ENCODE measurements around the gene MACROD2.

Gene MACROD2

DNA sequence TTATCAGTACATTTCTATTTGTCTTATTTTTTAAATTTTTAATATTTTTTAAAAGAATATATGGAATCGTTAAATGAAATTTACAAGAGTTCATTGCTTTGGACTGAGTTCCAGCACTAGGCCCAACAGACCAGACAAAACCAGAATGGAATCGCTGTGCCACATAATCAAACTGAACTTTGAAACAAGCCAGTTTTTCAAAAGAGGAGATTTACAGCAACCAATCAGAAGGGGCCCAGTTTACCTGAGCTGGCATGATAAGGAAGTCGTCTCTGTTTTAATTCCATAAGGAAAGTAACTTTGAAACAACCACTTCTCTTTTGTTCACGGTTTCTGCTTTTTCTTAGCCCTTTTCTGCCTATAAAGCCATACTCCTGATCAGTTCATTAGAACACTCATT lies 635.7 kb downstream of the MACROD2 start:
- in situ Hi-C loops (cut with MboI; ENCODE audit: low sequenced_read_pairs), result no loop called here

DNA sequence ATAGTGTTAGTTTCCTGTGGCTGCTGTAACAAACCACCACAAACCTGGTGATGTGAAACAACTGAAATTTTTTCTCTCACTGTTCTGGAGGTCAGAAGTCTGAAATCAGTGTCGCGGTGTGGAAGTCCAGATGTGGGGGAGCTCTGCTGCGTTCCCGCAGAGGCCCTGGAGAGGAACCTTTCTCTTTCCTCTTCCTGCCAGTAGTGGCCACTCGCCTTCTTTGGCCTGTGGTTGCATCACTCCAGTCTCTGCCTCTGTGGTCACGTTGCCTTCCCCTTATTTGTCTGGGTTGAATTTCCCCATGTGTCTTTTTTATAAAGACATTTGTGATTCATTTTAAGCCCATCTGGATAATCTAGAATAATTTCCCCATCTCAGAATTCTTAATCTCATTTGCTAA lies 637.6 kb downstream of the MACROD2 start:
- in situ Hi-C loops (cut with MboI; ENCODE audit: low sequenced_read_pairs), result no loop called here

DNA sequence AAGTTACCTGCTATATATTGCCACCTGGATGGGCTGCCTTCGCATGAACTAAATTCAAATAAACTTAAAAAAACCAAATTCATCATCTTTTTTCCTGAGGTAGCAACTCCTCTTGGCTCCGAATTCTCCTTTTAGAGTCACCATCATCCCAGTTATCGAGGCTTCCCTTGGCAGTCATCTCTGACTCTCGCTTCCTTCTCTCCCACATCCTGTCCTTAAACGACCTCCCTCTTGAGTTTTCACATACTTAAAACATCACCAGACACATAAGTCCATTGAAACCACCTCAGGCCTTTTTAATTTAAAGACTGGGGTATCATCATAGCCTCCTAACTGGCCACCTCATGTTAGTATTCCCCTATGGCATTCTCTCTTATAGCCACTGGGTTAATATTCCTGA lies 638.2 kb downstream of the MACROD2 start:
- in situ Hi-C loops (cut with MboI; ENCODE audit: low sequenced_read_pairs), result no loop called here

DNA sequence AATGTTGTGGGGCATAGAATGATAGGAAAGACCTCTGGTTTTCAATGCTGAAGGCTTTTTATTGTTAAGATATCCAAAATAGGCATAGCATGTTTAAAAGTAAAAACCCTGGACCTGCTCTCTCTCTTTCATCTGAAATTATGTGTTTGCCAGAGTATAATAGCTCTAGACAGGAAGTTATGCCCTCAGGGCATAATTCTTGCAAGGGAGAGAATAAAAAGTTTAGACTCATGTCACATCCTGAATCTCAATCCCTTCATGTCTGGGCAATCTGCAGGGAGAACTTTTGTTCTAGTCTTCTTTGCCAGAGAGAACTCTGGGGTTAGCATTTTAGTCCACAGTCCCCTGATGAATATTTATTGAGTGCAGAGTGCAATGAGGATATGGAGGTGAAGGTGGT lies 639.3 kb downstream of the MACROD2 start:
- in situ Hi-C loops (cut with MboI; ENCODE audit: low sequenced_read_pairs), result no loop called here

DNA sequence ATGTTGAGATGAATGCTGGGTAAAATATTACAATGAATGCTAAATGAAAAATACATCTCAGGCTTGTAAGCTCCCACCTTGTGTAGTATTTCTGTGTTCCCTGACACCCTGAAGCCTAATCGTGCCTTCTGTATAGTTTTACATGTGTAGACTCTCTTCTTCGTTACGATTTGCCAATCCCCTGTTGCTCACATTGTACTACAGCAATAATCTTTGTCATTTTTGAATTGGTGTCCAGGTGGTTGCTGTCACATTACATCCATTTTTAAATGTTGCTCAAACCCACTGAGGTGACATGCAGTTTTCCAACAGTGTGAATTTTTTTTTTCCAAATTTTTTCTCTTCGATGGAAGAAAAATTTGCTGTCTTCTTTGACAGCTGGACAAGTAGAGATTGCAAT lies 642.1 kb downstream of the MACROD2 start:
- in situ Hi-C loops (cut with MboI; ENCODE audit: low sequenced_read_pairs), result no loop called here

DNA sequence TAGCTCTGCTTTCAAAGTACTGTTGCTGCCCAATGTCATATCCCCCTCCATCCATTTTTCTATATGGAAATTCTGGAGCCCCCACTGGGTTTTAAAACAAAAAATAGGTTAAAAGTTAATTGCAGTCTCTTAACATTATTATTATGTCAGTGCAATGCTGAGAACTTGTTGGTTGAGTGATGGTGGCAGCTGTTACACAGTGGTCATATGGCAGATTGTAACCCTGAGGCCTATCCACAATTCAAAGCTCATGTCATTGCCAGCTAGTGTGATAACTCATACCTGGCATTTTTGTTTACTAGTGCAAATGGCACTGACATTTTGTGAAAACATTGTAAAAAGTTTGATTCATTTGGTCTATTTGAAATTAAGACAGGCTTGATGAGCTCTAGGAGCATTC lies 647.8 kb downstream of the MACROD2 start:
- in situ Hi-C loops (cut with MboI; ENCODE audit: low sequenced_read_pairs), result no loop called here

DNA sequence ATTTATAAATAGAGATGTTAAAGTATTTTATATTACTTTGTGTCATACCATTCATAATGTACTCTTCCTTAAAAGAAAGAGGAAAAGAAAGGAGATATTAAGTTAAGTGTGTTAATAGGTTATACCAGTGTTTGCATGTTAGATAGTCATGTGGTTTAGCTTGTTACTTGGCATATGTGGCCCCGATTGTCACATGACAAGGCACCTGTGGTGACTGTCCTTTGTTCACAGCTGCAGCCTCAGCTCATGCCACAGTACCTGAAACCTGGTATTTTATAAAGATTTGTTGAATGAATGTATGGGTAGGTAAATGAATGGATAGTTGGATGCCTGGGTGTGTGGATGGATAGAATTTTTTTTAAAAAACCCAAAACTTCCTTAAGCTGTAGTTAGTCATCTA lies 648.2 kb downstream of the MACROD2 start:
- in situ Hi-C loops (cut with MboI; ENCODE audit: low sequenced_read_pairs), result no loop called here

DNA sequence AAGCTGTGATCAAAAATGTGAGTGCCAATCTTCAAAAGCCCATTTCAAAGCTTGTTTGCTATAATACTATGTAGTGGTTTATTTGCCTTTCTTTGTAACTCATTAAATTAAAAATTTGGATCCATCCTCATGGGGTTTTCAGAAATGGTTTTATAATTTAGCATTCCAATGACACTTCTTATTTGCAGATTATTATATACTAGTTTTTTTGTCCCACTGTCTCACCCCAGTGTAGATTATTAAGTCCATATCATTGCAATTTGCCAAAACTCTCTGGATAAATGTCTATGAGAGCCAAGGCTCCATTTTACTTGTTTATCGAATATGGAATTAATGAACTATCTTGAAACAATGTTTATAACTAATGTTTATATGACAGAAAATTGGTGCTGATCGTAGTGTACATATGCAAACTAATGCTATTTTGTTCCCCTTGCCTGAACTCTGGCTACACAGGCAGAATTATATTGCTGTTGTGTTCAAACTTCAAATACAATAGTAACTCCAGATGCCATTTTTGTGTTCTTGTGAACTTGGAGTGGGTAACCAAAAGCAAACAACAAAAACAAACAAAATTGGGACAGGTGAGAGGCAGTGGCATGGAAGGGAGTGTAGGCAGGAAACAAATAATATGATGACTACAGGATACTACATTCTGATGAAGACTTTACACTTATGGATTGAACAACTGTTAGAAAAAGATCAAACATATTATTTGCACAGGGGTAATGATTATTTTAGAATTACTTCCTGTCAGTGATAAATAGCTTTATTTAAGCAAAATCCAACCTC lies 649.2 kb downstream of the MACROD2 start:
- in situ Hi-C loops (cut with MboI; ENCODE audit: low sequenced_read_pairs), result no loop called here

DNA sequence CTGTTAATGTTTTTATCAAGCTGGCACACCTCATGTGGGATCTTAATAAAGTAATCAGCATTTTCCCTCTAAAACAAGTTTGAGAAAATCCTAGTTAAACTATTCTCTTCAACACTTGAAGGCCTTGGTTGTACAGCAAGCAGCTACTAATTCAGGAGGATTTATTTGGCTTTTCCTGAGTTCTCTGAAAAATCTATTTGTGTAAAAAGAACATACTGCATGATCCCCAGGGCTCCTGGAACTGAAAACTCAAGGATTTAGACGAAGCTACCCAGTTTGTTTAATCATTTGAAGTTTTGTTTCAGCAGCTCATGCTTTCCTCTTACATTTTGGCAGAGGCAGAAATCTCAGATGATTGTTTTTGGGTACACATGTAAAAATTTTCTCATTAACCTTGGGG lies 651.7 kb downstream of the MACROD2 start:
- in situ Hi-C loops (cut with MboI; ENCODE audit: low sequenced_read_pairs), result no loop called here

DNA sequence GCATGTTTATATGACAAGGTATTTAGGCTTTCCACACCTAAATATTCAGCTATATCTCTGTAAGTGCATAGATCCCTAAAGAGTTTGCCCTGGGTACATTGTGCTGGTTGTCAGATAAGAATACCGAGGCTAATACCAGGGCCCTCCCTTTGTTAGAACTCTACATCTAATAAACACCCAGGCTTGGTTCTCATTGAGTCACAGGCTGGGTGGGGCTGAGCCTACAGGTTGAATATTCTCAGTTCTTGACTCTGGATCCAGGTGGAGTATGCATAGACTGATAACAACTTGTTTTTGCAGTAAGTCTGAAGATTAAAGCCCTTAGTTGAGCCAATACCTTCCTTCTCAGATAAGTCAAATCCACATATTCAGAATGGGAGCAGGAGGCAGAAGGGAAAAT lies 654.3 kb downstream of the MACROD2 start:
- in situ Hi-C loops (cut with MboI; ENCODE audit: low sequenced_read_pairs), result no loop called here

DNA sequence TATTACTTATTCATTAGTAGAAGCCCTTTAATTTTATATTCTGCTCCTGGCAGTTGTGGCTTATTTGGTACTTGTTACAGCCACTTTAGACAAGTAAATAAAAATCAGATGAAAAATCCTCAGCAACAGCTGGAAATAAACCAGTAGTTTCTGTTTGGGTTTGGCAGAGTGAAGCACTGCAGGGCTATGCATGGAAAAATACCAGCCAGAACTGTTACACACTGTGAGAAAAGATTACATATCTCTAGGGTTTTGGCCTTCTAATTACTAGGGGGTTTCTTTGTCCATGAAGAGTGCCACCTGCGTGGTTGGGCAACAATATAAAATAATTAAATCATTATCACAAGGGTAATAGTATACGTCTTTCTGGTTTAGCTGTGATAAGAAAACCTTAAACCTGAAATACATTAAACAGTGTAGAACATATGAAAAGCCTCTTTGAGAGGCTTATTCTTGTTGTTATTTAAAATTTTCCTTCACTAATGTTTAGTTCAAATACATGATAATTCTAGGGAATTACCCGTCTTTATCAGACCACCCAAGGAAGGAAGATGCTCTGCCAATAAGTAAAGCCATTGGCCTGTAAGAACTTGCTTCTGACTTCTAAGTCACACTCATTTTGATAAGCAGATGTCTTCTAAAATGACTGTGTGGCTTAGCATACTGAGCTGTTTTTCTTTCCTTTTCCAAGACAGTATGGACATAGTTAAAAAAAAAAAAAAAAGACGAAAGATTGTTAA lies 662.1 kb downstream of the MACROD2 start:
- in situ Hi-C loops (cut with MboI; ENCODE audit: low sequenced_read_pairs), result no loop called here

DNA sequence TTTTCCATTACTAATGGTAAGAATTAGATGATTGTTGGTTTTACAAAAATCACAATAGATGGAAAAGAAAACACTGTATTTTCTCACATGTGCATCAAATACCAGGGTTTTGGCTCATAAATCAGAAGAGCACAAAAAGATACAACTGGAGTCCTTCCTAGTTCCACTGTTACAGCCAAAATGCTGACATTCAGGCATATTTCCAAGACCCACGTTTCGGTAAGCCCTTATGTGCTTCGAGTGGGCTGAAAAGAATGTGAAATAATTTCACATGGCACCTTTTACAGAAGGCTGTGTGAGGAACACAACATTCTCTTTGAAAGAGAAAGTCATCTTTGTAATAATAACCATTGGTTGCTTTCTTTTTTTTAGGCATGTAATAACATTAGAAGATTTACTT lies 668.8 kb downstream of the MACROD2 start:
- in situ Hi-C loops (cut with MboI; ENCODE audit: low sequenced_read_pairs), result no loop called here

DNA sequence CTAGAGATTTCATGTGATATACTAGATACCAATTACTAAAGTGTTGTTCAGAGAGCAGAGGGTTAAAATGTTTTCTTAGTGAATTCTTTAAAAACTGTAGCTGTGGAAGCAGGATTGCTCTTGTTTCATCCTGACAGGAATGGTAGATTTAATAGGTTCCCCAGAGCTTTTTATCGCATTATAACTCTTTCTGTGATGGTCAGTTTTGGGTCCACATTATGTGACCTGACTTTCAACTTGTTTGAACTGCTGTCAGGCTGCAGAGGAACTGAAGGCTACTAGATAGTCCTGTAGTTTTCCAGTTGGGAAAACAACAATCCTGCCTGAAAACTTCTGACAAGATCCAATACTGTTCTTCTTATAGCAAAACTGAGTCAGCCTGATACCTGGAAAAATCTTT lies 671.4 kb downstream of the MACROD2 start:
- in situ Hi-C loops (cut with MboI; ENCODE audit: low sequenced_read_pairs), result no loop called here

DNA sequence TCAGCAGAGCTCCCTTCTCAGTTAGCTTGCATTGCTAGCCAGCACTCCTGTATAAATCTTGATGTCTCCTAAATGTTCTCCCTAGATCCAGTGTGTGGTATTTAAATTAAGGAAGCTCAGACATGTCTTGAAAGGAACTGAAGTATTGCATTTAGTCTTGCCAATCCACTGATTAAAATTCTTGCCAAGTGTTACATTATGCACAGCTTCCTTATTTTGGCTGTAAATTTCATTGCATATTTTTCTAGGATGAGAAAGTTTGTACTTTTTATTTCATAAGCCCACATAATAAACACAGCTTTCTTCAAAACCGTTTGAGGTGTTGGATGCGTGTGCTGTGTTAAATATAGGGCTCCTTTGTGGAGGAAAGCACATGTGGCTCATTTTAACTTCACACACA lies 671.9 kb downstream of the MACROD2 start:
- in situ Hi-C loops (cut with MboI; ENCODE audit: low sequenced_read_pairs), result no loop called here

DNA sequence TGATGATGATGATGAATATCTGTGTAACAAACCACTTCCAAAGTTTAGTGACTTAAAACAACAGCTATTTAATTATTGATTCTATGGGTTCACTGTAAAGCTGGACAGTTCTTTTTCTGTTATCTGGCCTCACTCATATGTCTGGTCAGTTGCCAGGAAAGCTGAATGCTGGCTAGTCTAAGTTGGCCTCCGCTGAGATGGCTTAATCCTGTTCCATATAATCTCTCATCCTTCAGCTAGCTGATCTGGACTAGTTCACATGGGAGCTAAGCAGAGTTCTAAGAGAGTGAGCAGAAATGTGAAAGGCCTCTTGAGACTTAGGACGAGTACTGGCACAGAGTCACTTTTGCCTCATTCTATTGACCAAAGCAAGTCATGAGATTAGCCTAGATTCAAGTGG lies 676.8 kb downstream of the MACROD2 start:
- in situ Hi-C loops (cut with MboI; ENCODE audit: low sequenced_read_pairs), result no loop called here

DNA sequence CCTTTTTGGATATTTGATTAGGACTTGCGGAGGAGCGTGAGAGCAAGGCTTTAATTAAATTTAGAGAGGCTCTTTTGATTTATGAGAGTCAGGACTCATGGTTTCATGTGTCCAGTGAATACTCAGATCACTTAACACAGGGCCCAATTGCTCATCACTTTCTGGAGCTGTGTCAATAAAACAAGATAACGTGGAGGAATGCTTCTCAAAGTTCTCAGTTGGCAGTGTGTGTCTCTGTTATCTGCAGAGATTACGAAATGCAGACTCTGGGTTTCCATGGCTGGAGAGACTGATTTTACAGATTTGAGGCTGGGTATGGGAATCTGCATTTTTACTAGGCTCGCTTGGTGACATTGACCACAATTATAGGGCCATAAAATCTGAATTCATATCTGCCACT lies 677.8 kb downstream of the MACROD2 start:
- in situ Hi-C loops (cut with MboI; ENCODE audit: low sequenced_read_pairs), result no loop called here

DNA sequence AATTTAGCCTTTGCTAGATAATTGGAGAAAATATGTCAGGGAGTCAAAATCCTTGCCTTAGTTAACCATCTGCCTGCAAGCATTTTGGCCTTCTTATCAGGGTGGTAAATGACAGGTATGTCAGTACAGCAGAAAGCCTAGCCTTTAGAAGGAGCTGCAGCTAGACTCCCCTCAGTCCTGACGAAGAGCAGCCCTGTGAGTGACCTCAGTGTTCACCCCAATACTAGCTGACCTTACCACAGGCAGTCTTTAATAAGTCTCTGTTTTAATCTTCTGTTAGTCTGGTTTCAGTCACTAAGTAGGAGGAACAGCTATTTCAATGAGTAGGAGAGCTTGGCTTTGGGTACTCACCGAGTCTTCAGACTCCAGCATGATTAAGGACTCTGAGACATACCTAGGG lies 682.1 kb downstream of the MACROD2 start:
- in situ Hi-C loops (cut with MboI; ENCODE audit: low sequenced_read_pairs), result no loop called here

DNA sequence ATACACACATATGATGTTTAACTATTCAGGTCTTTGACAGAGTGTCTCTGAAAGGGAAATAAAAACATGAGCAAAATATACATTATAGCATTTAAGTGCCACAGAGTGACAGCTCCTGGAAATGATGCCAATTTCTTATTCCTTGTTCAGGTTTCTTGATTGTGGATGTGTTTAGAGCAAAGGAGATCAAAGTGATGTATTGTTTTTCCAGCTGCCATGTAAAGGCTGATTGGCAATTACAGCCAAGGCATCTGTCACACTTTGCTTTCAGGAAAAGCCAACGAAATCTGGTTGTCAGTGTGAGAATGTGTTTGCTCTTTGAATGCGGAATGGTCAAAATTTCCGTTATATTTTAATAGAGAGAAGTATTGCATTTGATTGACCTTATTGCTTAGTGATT lies 689.9 kb downstream of the MACROD2 start:
- in situ Hi-C loops (cut with MboI; ENCODE audit: low sequenced_read_pairs), result no loop called here

DNA sequence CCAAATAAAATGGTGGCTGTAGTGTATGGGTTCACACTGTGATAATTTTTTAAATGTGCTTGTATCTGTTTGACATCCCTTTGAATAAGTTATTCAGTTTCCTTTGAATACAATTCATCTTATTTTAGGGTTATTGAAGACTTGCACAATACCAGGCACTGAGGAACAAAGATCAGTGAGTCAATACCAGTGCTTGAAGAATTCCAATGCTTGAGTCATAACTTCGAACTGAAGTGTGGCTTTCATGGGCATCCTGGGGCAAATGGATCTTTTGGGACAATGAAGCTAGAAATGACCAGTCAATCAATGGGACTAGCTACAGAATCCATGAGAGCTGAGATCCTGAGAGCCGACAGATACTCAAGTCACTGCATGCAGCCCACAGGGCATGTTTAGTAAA lies 692.0 kb downstream of the MACROD2 start:
- in situ Hi-C loops (cut with MboI; ENCODE audit: low sequenced_read_pairs), result no loop called here

DNA sequence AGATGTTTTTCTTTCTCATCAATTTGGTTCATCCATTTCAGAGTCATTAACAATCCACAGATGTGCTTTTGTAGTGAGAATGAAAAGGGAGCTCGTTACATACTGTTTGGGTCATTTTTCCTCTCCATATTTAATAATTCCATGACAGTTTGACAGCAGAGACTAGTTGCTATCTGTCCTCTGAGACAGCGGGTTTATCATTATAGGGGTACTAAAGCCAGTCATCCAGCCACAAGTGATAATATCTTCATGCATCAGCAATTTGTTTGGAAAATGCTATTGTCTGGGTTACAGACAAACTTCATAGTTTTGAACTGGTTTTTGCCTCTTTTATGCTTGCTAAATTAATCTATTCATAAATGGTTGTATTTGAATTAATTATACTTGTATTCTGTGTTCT lies 692.7 kb downstream of the MACROD2 start:
- in situ Hi-C loops (cut with MboI; ENCODE audit: low sequenced_read_pairs), result no loop called here

DNA sequence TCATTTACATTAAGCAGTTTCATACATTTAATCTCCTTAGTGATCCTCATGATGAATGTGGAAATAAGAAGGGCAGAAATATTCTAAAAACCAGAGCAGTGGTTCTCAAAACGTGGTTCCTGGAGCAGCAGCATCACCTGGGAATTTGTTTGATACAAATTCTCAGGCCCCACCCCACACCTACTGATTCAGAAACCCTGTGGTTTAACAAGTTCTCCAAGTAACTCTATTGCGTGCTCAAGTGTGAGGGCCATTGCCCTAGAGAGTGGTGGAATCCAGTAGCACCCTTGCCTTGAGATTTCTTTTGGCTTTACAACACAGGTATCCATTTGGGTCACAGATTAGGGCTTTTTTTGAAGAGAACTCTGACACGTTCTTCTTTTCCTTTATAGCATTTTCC lies 696.7 kb downstream of the MACROD2 start:
- in situ Hi-C loops (cut with MboI; ENCODE audit: low sequenced_read_pairs), result no loop called here

DNA sequence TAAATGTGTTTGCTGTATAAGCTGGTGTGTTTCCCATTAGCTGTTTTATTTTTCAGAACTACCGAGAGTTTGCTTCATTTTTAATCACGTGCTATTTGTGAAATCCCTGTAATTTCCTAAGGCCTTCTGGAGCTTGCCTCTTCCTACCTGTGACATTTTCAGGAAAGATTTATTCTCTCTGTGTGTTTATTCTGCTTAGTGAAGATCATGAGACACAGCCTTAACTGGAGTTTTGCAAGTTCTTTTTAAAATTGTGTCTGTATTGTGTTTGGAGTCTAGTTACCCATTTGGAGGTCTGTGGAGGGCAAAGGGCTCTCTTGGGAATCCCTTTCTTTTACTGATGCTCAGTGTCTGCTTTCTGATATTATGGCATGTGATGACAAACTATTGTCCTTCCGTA lies 701.2 kb downstream of the MACROD2 start:
- in situ Hi-C loops (cut with MboI; ENCODE audit: low sequenced_read_pairs), result no loop called here

DNA sequence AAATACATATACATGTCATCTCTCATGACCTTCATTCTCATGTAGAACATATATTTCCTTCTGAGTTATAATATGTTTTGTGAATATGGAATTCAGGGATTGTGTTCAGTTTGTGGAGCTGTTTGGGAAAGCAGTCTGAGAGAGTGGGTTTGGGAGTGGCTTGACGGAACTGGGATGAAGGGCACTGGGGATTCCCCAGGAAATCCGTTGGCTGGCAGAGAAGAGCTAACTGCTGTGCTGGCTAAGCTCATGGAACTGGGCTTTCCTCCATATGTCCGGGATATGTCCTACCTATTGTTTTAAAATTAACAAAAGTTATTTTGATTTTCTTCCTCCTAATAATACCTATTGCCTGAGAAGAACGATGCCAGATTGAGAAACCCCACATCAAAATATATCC lies 701.6 kb downstream of the MACROD2 start:
- in situ Hi-C loops (cut with MboI; ENCODE audit: low sequenced_read_pairs), result no loop called here
